Astrocyte (in vitro differentiated cells and primary cell): ENCODE data around the gene MSH5.

Source experiments
- CTCF ChIP-seq: IDR thresholded peaks from 2 replicates; pipeline ENCODE4 v1.5.1; 2011; ENCODE audit warnings: low read depth, mild to moderate bottlenecking, inconsistent platforms, low read length, moderate library complexity; ENCODE audit not compliant: insufficient read depth
- EZH2 ChIP-seq: IDR thresholded peaks from 2 replicates; pipeline ENCODE4 v1.6.1; 2012; ENCODE audit warnings: mild to moderate bottlenecking, low read length, inconsistent platforms; ENCODE audit not compliant: insufficient read depth

DNA sequence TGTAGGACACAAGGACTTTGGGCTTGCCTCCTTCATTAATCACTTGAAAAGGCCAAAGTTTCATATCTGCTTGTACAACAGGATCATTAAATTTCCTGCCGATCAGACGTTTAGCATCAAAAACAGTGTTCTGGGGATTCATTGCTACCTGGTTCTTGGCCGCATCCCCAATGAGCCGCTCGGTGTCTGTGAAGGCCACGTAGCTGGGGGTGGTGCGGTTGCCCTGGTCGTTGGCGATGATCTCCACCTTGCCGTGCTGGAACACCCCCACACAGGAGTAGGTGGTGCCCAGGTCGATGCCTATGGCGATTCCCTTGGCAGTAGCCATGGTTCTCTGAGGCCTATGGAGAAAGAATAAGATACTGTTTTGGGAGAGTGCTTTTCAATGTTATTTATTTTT is 71.8 kb downstream of the MSH5 start:
- no peak for TF ChIP-seq CTCF
- TF ChIP-seq EZH2, result no peak
